Measurements from ENCODE around the gene TAS2R50. TPM values are rescaled to one million over a fixed set of nuclear protein-coding genes. Genes with fewer than 3 reads are reported as not detected.

Gene TAS2R50
- total and polyA plus RNA-seq, 8 donors = 0.40 to 0.74 (median 0.60) TPM; not detected in 2

DNA sequence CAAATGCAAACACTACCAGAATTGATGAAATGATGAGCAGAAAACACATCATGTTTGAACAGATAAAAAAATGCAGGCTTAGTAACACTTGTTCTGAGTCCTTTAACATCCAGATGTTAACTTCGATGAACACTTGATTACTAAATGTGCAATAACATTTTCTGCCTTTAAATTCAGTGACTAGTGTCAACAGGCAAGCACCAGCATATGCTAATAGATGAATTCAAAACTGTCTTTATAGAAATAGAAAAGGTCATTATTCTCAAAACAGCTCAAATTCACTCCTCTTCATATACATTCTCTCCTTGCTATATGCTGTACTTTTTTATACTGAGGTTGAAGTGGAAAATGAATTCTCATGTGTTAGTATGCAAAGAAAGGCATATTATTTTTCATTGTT lies 35.8 kb upstream of the TAS2R50 start, which contains the start of gene TAS2R19:
TAS2R19 (minus strand) TSS at position 101 of the 400 bp plus-strand sequence; CDS start at position 52, 49 bp downstream.
- DNase-seq (no peak), ATAC-seq (no peak), FAIRE-seq (no peak)
- 88 to 92% methylated on average over 1 of the region's 1 CpG for WGBS, 2 donors
- H3K4me3 ChIP-seq = no peak within 1 kb of the TSS
- no peaks in the 10 kb centered on the region for H3K36me3 ChIP-seq
- H3K9me3 ChIP-seq = no peaks in the 10 kb centered on the region
- no peaks in the 10 kb centered on the region for H3K4me1 ChIP-seq
- H3K27me3 ChIP-seq = no peaks in the 10 kb centered on the region
- TF ChIP-seq, protein P1, sequence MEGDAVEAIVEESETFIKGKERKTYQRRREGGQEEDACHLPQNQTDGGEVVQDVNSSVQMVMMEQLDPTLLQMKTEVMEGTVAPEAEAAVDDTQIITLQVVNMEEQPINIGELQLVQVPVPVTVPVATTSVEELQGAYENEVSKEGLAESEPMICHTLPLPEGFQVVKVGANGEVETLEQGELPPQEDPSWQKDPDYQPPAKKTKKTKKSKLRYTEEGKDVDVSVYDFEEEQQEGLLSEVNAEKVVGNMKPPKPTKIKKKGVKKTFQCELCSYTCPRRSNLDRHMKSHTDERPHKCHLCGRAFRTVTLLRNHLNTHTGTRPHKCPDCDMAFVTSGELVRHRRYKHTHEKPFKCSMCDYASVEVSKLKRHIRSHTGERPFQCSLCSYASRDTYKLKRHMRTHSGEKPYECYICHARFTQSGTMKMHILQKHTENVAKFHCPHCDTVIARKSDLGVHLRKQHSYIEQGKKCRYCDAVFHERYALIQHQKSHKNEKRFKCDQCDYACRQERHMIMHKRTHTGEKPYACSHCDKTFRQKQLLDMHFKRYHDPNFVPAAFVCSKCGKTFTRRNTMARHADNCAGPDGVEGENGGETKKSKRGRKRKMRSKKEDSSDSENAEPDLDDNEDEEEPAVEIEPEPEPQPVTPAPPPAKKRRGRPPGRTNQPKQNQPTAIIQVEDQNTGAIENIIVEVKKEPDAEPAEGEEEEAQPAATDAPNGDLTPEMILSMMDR (IDR thresholded peaks at IDR 0.05) = no peak
- no peak within 1 kb of the TSS for H3K27ac ChIP-seq
- intact Hi-C loops (cut with DNase I) = no loop called here

DNA sequence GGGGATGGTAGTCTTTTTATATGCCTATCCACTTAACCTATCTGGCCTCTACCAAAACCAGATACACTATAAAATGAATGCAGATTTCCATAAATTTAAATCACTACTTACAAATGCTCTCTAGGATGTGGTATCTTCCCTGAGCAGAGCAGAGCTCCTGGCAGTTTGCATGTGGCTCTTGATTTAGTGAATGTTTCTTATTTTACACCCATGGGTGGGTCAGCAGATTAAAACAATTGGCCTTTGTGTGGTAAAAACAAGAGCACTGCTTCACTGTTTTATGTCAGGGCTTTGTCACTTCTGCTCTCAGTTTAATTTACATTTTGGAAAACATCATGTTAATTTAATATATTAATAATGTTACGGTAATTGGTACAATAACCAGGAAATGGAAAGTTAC lies 30.2 kb upstream of the TAS2R50 start:
- DNase-seq (no peak), ATAC-seq (no peak)

DNA sequence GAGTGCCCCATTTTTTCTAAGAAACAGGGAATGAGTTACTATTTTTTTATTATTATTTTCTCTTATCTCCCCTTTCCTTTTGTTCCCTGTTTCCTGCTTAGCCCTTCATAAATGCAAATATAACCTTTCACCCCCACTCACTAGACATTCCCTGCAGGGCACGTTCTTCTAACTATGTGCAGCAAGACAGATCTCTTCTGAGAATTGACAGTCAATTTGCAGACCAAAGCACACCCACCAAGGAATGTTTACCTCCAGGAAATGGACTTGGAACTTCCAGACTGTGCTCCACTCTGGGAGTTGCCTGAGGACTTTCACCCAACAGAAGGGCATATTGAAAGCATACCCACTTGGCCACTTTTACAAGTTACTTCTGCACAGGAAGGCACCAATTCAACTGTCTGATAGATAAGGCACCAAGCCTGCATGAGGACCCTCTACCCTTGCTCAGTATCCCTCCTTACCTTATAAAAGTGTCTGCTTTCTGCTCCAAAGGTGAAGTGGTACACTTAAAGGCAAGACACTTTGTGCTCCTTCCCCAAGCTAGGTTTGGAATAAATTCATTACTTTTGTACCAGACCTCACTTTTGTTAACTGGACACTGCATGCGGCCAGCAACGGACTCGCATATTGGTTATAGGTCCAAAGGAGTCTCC lies 29.2 kb upstream of the TAS2R50 start:
- Histone ChIP-seq H3K4me1 (no peaks in the 10 kb centered on the region), H3K9me3 (no peaks in the 10 kb centered on the region), H3K4me3 (no peak overlapping the region), H3K27ac (no peak overlapping the region), H3K27me3 (no peaks in the 10 kb centered on the region), H3K36me3 (no peaks in the 10 kb centered on the region)
- intact Hi-C loops (cut with DNase I) = loop anchor here in 1 of 3 donors (10.0 kb wide), 1 partner anchor 59 kb away; no protein-coding TSS in a partner anchor
- WGBS, 2 donors = 83 to 85% methylated on average over 4 of the region's 4 CpGs
- TF ChIP-seq, protein P1 (IDR thresholded peaks at IDR 0.05) = no peak
- DNase-seq = no peak
- peak in 2 of 4 donors; percentile 24 to 28 for ATAC-seq
- no peak for FAIRE-seq

More for the DNA sequence above, 30.2 kb upstream of the TAS2R50 start:
- FAIRE-seq = no peak
- H3K27me3 ChIP-seq = no peaks in the 10 kb centered on the region
- H3K9me3 ChIP-seq = no peaks in the 10 kb centered on the region
- no peak overlapping the region for H3K4me3 ChIP-seq
- no peaks in the 10 kb centered on the region for H3K4me1 ChIP-seq
- TF ChIP-seq, protein P1 (IDR thresholded peaks at IDR 0.05) = no peak
- intact Hi-C loops (cut with DNase I) = loop anchor here in 1 of 3 donors (10.0 kb wide), 1 partner anchor 58 kb away; no protein-coding TSS in a partner anchor
- H3K36me3 ChIP-seq = no peaks in the 10 kb centered on the region
- WGBS, 2 donors = 97 to 98% methylated on average over 1 of the region's 1 CpG
- H3K27ac ChIP-seq = no peak overlapping the region

DNA sequence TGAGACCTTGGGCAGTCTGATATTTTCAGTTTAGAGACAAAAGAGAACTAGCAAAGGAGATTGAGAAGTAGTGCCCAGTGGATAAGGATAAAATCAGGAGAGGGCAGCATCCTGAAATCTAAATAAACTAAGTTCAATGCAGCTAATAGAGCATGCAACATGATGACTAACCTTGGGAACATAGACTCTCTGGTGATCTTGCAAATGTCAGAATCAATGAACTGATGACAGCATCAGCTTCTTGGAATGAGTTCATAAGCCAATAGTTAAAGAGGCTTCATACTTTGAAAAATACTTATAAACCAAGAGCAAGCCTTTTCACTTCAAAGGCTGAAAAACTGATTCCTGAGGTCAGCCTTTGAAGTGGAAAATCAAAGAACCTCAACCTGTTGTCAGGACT lies 27.5 kb upstream of the TAS2R50 start:
- no peaks in the 10 kb centered on the region for H3K36me3 ChIP-seq
- no peaks in the 10 kb centered on the region for H3K27me3 ChIP-seq
- DNase-seq (no peak), FAIRE-seq (no peak), ATAC-seq (no peak)
- H3K4me3 ChIP-seq = no peak overlapping the region
- H3K4me1 ChIP-seq = no peaks in the 10 kb centered on the region
- no peaks in the 10 kb centered on the region for H3K9me3 ChIP-seq
- TF ChIP-seq, protein P1 (IDR thresholded peaks at IDR 0.05) = no peak
- intact Hi-C loops (cut with DNase I) = loop anchor here in 1 of 3 donors (10.0 kb wide), 1 partner anchor 61 kb away; no protein-coding TSS in a partner anchor
- no peak overlapping the region for H3K27ac ChIP-seq

DNA sequence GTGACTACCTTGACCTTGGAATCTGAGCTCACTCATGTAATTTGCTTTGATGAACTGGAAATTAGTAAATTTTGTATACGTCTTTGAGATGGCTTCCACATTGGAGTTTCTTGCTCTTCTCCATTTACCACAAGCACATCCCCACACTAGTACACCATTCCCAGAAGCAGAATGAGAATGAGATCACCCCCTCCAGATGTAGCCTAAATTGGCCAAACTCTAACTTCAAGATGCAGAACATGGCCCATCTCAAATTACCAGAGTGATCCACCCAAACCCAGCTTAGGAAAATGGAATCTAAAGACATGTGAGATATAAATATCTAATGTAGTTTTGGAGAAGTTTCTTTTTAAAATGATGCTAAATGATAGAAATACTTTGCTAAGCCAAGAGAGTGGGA lies 20.9 kb upstream of the TAS2R50 start:
- TF ChIP-seq, protein P1 (IDR thresholded peaks at IDR 0.05) = no peak
- DNase-seq (no peak), FAIRE-seq (no peak), ATAC-seq (no peak)
- WGBS, 2 donors = 95 to 96% methylated on average over 1 of the region's 1 CpG
- H3K36me3 ChIP-seq = no peaks in the 10 kb centered on the region
- no peaks in the 10 kb centered on the region for H3K4me1 ChIP-seq
- H3K9me3 ChIP-seq = no peaks in the 10 kb centered on the region
- H3K27ac ChIP-seq = no peak overlapping the region
- intact Hi-C loops (cut with DNase I) = no loop called here
- H3K27me3 ChIP-seq = no peaks in the 10 kb centered on the region
- H3K4me3 ChIP-seq = no peak overlapping the region
